ENCODE results near the gene ATP8B1.

DNA sequence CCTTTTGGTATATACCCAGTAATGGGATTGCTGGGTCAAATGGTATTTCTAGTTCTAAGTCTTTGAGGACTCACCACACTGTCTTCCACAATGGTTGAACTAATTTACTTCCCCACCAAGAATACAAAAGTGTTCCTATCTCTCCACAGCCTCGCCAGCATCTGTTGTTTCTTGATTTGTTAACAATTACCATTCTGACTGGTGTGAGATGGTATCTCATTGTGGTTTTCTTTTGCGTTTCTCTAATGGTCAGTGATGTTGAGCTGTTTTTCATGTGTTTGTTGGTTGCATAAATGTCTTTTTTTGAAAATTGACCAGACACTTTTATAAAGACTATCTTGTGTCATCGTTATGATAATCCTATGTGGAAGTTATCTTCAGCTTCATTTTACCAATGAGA lies 16.0 kb upstream of the ATP8B1 start:
- TF ChIP-seq, protein P1, sequence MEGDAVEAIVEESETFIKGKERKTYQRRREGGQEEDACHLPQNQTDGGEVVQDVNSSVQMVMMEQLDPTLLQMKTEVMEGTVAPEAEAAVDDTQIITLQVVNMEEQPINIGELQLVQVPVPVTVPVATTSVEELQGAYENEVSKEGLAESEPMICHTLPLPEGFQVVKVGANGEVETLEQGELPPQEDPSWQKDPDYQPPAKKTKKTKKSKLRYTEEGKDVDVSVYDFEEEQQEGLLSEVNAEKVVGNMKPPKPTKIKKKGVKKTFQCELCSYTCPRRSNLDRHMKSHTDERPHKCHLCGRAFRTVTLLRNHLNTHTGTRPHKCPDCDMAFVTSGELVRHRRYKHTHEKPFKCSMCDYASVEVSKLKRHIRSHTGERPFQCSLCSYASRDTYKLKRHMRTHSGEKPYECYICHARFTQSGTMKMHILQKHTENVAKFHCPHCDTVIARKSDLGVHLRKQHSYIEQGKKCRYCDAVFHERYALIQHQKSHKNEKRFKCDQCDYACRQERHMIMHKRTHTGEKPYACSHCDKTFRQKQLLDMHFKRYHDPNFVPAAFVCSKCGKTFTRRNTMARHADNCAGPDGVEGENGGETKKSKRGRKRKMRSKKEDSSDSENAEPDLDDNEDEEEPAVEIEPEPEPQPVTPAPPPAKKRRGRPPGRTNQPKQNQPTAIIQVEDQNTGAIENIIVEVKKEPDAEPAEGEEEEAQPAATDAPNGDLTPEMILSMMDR (IDR thresholded peaks at IDR 0.05), result no peak
- no peak for TF ChIP-seq POLR2A (IDR thresholded peaks at IDR 0.05)
